GM21825 (cell line): ENCODE results near the gene PDIK1L.

Experiments used
- ATAC-seq: cut with Tn5 transposase; IDR thresholded peaks from one replicate; pipeline ENCODE4 v1.9.1; 2021; ENCODE audit warnings: mild to moderate bottlenecking, moderate library complexity; ENCODE audit not compliant: unreplicated experiment

Gene PDIK1L

GRCh38 chr1:26121854-26122773 is 10.5 kb downstream of the PDIK1L start:
- ATAC-seq = no peak

GRCh38 chr1:26122988-26123973 is 11.7 kb downstream of the PDIK1L start:
- no peak for ATAC-seq

GRCh38 chr1:26124418-26125331 is 13.1 kb downstream of the PDIK1L start:
- no peak for ATAC-seq

GRCh38 chr1:26125382-26125781 is 13.8 kb downstream of the PDIK1L start:
- no peak for ATAC-seq

- ATAC-seq = no peak
Observed at GRCh38 chr1:26125946-26126320, 14.3 kb downstream of the PDIK1L start.

GRCh38 chr1:26126321-26127084 is 14.9 kb downstream of the PDIK1L start:
- no peak for ATAC-seq

- ATAC-seq = no peak
Observed at GRCh38 chr1:26127235-26128163, 15.9 kb downstream of the PDIK1L start.

GRCh38 chr1:26129778-26130177 is 18.2 kb downstream of the PDIK1L start:
- ATAC-seq = no peak

GRCh38 chr1:26130695-26131094 is 19.1 kb downstream of the PDIK1L start:
- ATAC-seq = no peak

- no peak for ATAC-seq
Observed at GRCh38 chr1:26132128-26132833, 20.7 kb downstream of the PDIK1L start.

GRCh38 chr1:26132834-26133167 is 21.2 kb downstream of the PDIK1L start:
- ATAC-seq = no peak

GRCh38 chr1:26134466-26134865 is 22.8 kb downstream of the PDIK1L start:
- ATAC-seq = no peak

- ATAC-seq = no peak
Observed at GRCh38 chr1:26138974-26139558, 27.4 kb downstream of the PDIK1L start.

- ATAC-seq = no peak
Observed at GRCh38 chr1:26142159-26142558, 30.5 kb downstream of the PDIK1L start.

GRCh38 chr1:26145041-26145959 is 33.7 kb downstream of the PDIK1L start:
- ATAC-seq = peak; percentile 73

GRCh38 chr1:26145960-26146294 is 34.3 kb downstream of the PDIK1L start:
- no peak for ATAC-seq

- no peak for ATAC-seq
Observed at GRCh38 chr1:26148887-26149286, 37.3 kb downstream of the PDIK1L start.
